GM12891 (cell line): Measurements from ENCODE around the gene CD209.

Source experiments
- POLR2A ChIP-seq: IDR thresholded peaks from 2 replicates; pipeline ENCODE4 v1.6.1; 2011; ENCODE audit warnings: low read depth, low read length, control low read depth
- POLR2AphosphoS5 ChIP-seq: IDR thresholded peaks from 2 replicates; pipeline ENCODE4 v1.6.1; 2011; ENCODE audit warnings: low read depth, low read length, control low read depth
- TAF1 ChIP-seq: IDR thresholded peaks from 2 replicates; pipeline ENCODE4 v1.6.1; 2011; ENCODE audit warnings: low read depth, low read length, control low read depth

DNA sequence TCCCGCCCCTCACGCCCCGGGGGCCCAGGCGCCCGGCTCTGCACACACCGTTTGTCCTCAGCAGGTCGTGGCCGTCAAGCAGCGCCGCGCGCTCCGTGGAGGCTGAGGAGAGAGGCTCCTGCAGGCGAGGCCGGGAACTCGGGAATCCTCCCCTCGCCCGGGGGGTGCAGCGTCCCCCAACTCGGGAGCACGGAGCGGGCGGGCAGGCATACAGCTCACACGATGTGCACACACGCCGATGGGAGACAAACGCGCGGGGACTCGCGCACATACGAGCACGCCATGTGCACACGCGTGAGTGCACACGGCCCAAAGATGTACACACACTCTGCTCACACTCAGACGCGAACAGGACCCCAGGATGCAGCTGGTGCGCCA lies 16.1 kb downstream of the CD209 start:
- no peak for TF ChIP-seq POLR2A
- no peak for TF ChIP-seq TAF1
- no peak for TF ChIP-seq POLR2AphosphoS5
